ENCODE data around the gene EXOC5. TPM values are rescaled to one million over a fixed set of nuclear protein-coding genes. Genes with fewer than 3 reads are reported as not detected.
"Not testable (repeated sequence)": the region's sequence is repeated elsewhere in the genome, so short reads cannot be mapped to it uniquely, and the experiment has no call there.

EXOC5 gene
- total RNA-seq, 1 donor: 107 TPM

GRCh38 chr14:57202672-57203071 is 66.0 kb downstream of the EXOC5 start:
- TF ChIP-seq CTCF (IDR thresholded peaks at IDR 0.05; ENCODE audit: insufficient read depth, low read depth, low read length): peak; percentile 17
- not testable (repeated sequence) for DNase-seq (ENCODE audit: low read depth); H3K4me3 ChIP-seq (ENCODE audit: low read depth, low read length)

GRCh38 chr14:57199921-57200320 is 68.8 kb downstream of the EXOC5 start:
- H3K4me3 ChIP-seq (ENCODE audit: low read depth, low read length): no peak overlapping the region
- TF ChIP-seq CTCF (IDR thresholded peaks at IDR 0.05; ENCODE audit: insufficient read depth, low read depth, low read length): no peak
- DNase-seq (ENCODE audit: low read depth): peak; percentile 21

- no peak overlapping the region for H3K4me3 ChIP-seq (ENCODE audit: low read depth, low read length)
- peak; percentile 25 for DNase-seq (ENCODE audit: low read depth)
- TF ChIP-seq CTCF (IDR thresholded peaks at IDR 0.05; ENCODE audit: insufficient read depth, low read depth, low read length): peak; percentile 30
Observed at GRCh38 chr14:57189070-57189469, 79.6 kb downstream of the EXOC5 start.

DNA sequence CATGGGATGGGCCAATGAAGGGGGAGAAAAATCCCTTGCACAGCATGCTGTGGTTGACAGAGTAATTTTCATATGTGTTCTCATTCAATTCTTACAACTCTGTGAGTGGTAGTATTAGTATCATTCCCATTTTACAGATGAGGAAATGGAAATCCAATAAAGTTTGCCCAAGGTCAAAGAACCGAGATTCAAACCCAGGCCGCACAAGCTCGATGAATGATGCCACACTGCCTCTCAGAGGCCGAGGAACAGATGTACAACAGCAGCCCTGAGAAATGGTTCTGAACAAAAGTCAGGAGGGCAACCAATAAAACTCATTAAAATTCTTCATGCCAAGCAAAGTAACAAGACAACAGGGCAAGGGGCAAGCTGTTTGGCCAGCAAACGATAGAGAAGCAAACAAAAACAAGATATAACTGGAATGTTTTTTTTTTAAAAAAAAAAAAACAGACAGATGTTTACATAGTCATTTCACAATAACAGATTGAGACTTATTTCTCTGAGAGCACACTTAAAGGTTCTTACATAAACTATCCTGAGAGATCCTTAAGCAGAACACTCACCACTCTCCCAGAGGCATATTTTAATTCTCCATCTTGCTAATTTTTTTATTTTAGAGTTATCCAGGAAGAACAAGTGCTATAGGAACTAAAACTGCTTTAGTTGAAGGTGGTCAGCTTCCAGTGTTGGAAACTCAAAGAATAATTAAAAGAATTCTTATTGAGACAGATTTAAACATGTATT is 85.8 kb downstream of the EXOC5 start:
- peak; percentile 60 for TF ChIP-seq CTCF (IDR thresholded peaks at IDR 0.05; ENCODE audit: insufficient read depth, low read depth, low read length)
- peak; percentile 63 for DNase-seq (ENCODE audit: low read depth)
- no peak overlapping the region for H3K4me3 ChIP-seq (ENCODE audit: low read depth, low read length)

GRCh38 chr14:57179273-57179672 is 89.4 kb downstream of the EXOC5 start:
- TF ChIP-seq CTCF (IDR thresholded peaks at IDR 0.05; ENCODE audit: insufficient read depth, low read depth, low read length): no peak
- no peak for DNase-seq (ENCODE audit: low read depth)
- no peak overlapping the region for H3K4me3 ChIP-seq (ENCODE audit: low read depth, low read length)

DNA sequence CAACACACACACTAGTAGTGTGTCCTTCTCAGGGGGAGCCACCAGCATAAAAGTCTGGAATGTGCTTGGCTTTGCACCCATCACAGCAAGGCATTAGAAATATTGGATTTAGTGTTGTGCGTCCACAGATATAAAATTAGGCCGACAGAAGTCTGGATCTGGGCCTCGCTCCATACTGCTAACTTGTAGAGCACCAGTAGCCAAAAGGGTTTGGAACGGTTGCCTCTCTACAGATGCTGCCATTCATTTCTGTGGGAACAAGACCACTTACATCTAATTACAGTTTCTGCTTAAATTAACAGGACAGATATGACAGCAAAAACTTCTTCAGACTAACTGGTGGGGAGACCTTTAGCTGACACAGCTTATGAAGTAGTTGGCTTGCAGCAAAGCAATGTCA is 94.2 kb downstream of the EXOC5 start:
- TF ChIP-seq CTCF (IDR thresholded peaks at IDR 0.05; ENCODE audit: insufficient read depth, low read depth, low read length): no peak
- no peak for DNase-seq (ENCODE audit: low read depth)
- no peak overlapping the region for H3K4me3 ChIP-seq (ENCODE audit: low read depth, low read length)

GRCh38 chr14:57171903-57172302 is 96.8 kb downstream of the EXOC5 start:
- no peak overlapping the region for H3K4me3 ChIP-seq (ENCODE audit: low read depth, low read length)
- no peak for DNase-seq (ENCODE audit: low read depth)
- TF ChIP-seq CTCF (IDR thresholded peaks at IDR 0.05; ENCODE audit: insufficient read depth, low read depth, low read length): no peak

Measured in fibroblast of villous mesenchyme (primary cell).